ENCODE measurements around the gene SCAI.
"Not testable (repeated sequence)": the region's sequence is repeated elsewhere in the genome, so short reads cannot be mapped to it uniquely, and the experiment has no call there.

Gene SCAI

DNA sequence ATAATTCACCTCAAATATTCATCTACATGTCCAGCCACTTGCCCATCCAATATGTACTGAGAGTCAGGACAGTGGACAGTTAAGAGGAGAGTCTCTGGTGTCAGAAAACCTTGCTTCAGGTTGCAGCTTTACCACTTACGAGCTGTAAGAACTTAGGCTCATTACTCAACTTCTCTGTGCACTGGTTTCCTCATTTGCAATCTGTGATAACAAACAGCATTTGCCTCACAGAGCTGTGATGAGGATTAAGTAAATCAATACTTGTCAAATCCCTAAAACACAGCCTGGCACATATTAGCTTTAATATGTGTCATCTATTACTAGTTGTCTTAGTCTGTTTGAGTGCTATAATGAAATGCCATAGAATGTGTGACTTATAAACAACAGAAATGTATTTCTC, 211.0 kb downstream of the SCAI start:
- TF ChIP-seq CTCF (IDR thresholded peaks at IDR 0.05; ENCODE audit: insufficient read depth, low read length, missing control alignments): no peak
- POLR2A ChIA-PET: no interaction called here
- CTCF ChIA-PET: interaction anchor here (1.3 to 2.3 kb wide), 2 partner anchors 211 to 212 kb away, joined by 3 to 9 read pairs; partner anchors contain the start of gene SCAI
- DNase-seq (ENCODE audit: low read depth, low spot score): no peak
- no peak overlapping the region for H3K4me3 ChIP-seq (ENCODE audit: low read depth, low read length)

DNA sequence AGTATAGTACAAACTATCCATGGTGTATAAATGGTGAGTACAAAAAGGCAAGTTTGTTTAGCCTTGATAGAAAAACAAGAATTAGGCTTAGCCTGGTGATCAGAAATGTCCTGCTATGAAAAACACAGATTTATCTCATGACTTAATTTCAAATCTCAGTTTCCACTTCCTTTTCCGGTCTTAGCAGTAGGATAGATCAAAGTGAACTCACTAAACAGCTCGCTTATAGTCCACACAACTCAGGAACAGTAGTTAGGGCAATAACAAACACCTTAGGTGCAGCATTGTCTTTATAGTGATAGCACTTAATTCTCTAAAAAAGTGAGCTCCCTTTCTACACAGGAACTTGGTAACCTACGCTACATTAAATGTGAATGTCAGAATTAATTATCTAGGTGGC, 213.9 kb downstream of the SCAI start:
- H3K4me3 ChIP-seq (ENCODE audit: low read depth, low read length): no peak overlapping the region
- DNase-seq (ENCODE audit: low read depth, low spot score): no peak
- TF ChIP-seq CTCF (IDR thresholded peaks at IDR 0.05; ENCODE audit: insufficient read depth, low read length, missing control alignments): no peak
- ChIA-PET POLR2A (interaction anchor here (0.5 kb wide), 1 partner anchor 57 kb away, joined by 3 read pairs; no protein-coding TSS in a partner anchor), CTCF (interaction anchor here (1.0 to 2.0 kb wide), 3 partner anchors 17 to 36 kb away, joined by 3 to 6 read pairs (median 5); no protein-coding TSS in a partner anchor)

DNA sequence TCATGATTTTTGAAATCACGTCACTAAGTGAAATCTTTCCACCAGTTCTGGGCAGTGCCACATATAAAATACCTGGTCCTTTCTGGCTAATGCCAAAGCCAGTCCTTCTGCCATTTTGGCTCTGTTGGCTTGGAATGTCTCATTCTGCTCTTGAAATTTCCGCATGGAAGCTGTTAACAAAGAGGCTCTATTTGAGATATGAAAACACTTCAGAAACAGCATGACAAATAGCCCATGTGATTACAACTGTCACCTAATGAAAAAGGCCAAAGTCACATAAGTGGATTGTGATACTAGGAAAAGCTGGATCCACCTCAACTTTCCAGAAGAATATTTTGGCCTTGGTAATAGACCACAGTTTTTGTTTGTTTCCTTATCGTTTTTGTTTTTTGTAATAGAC, 215.2 kb downstream of the SCAI start:
- ChIA-PET POLR2A (no interaction called here), CTCF (interaction anchor here (1.8 kb wide), 1 partner anchor 16 kb away, joined by 5 read pairs; no protein-coding TSS in a partner anchor)
- DNase-seq (ENCODE audit: low read depth, low spot score): no peak
- no peak for TF ChIP-seq CTCF (IDR thresholded peaks at IDR 0.05; ENCODE audit: insufficient read depth, low read length, missing control alignments)
- H3K4me3 ChIP-seq (ENCODE audit: low read depth, low read length): no peak overlapping the region

GRCh38 chr9:124920394-124920793, 222.9 kb downstream of the SCAI start:
- POLR2A ChIA-PET; CTCF ChIA-PET; DNase-seq (ENCODE audit: low read depth, low spot score); H3K4me3 ChIP-seq (ENCODE audit: low read depth, low read length): not testable (repeated sequence)

DNA sequence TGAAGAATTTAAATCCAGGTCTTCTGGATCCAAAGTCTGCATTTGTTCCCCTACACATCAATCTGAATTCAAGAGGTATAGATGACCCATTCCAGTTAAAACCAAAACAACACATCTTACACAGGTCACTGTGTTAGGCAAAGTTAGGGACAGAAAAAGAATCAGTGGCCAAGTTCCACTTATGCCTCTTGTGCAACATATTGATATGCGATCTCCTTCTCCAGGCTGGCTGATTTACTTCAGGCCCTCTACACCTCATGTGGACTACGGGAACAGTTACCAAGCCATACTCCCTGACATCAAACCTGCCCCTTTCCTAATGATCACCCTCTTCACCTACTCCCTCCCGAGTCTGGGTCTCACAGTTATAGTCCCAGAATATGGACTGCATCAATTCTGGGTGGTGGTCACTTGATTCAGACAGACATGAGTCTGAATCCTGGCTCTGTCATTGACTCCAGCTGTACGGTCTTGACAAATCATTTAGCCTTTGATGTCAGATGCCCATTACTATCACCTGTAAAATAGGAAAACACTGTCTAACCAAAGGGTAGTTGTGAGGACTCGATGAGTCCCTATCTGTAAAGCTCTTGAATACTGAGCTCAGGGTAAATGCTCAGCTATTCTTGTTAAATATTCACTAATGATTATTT, 228.4 kb downstream of the SCAI start:
- H3K4me3 ChIP-seq (ENCODE audit: low read depth, low read length): no peak overlapping the region
- ChIA-PET POLR2A (interaction anchor here (0.6 kb wide), 1 partner anchor 20 kb away, joined by 3 read pairs; no protein-coding TSS in a partner anchor), CTCF (no interaction called here)
- TF ChIP-seq CTCF (IDR thresholded peaks at IDR 0.05; ENCODE audit: insufficient read depth, low read length, missing control alignments): no peak
- DNase-seq (ENCODE audit: low read depth, low spot score): no peak

DNA sequence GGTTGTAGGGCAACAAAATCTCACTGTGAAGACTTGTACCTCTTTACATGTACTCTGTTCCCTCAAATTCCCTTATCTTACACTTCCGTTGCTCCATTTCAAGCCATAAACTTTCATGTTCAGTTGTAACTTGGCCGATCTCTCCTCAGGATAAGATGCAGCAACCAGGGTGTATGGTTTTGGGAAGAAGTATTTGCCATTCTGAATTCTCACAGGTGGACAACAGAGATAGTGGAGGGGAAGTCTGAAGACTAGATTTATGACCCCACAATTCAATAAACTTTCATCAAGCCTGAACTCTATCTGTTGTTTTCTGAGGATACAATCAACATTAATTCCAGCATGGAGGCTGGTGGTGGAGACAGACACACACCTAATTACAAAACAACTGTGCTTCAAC, 229.9 kb downstream of the SCAI start:
- no peak for DNase-seq (ENCODE audit: low read depth, low spot score)
- CTCF ChIA-PET: interaction anchor here (0.8 kb wide), 1 partner anchor 10 kb away, joined by 3 read pairs; no protein-coding TSS in a partner anchor
- POLR2A ChIA-PET: no interaction called here
- TF ChIP-seq CTCF (IDR thresholded peaks at IDR 0.05; ENCODE audit: insufficient read depth, low read length, missing control alignments): no peak
- no peak overlapping the region for H3K4me3 ChIP-seq (ENCODE audit: low read depth, low read length)

- DNase-seq (ENCODE audit: low read depth, low spot score): no peak
- no peak overlapping the region for H3K4me3 ChIP-seq (ENCODE audit: low read depth, low read length)
- CTCF ChIA-PET: interaction anchor here (1.3 to 1.7 kb wide), 2 partner anchors 10 to 17 kb away, joined by 4 to 5 read pairs; no protein-coding TSS in a partner anchor
- no peak for TF ChIP-seq CTCF (IDR thresholded peaks at IDR 0.05; ENCODE audit: insufficient read depth, low read length, missing control alignments)
- POLR2A ChIA-PET: no interaction called here
These were observed 231.6 kb downstream of the SCAI start for GRCh38 chr9:124911766-124912165.
